GM18909 (cell line): Measurements from ENCODE around the gene ITPR3.
A peak's percentile ranks its signal among the peaks of the same experiment; 100 is the strongest.

ENCODE experiments used
- ATAC-seq: cut with Tn5 transposase; IDR thresholded peaks from one replicate; pipeline ENCODE4 v1.9.1; 2021; ENCODE audit warnings: mild to moderate bottlenecking; ENCODE audit not compliant: unreplicated experiment, poor library complexity

Gene ITPR3

DNA sequence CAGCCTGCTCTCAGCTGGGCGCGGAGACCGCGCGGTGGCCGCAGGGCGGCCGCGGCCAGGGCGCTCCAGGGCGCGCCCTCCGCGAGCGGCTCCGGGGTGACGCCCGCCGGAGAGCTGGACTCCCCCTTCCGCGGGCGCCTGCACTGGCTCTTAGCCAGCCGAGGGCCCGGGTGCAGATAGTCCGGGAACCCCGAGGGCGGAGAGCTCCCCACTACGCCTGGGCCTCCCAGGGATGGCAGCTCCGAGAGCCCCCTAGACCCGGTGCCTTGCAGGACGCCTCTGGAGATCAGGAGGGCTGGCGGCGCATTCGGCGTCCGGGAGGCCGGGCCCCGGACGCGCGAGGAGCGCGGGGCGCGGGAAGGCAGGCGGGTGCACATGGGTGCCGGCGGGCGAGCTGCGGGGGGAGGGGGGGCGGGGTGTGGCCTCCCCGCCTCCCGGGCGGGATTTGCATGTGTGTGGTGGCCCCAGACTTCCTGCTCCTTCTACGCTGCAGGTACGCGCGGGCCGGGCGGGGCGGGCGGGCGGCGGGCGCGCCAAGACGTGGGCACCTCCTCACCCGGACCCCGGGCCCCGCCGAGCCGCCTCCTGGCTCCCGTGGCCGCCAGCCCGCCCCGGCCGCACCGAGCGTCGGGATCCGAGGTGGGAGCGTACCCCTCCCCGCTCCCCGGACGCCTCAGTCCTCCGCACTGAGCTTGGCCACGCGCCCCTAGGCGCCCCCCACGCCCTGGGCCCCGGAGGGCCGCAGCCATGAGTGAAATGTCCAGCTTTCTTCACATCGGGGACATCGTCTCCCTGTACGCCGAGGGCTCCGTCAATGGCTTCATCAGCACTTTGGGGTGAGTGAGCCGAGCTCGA, at the start of gene ITPR3:
Gene ITPR3, plus strand, starts transcription at position 467 of the 855 bp plus-strand sequence. Its CDS starts 281 bp downstream, at position 748.
- peak; percentile 78 for ATAC-seq

DNA sequence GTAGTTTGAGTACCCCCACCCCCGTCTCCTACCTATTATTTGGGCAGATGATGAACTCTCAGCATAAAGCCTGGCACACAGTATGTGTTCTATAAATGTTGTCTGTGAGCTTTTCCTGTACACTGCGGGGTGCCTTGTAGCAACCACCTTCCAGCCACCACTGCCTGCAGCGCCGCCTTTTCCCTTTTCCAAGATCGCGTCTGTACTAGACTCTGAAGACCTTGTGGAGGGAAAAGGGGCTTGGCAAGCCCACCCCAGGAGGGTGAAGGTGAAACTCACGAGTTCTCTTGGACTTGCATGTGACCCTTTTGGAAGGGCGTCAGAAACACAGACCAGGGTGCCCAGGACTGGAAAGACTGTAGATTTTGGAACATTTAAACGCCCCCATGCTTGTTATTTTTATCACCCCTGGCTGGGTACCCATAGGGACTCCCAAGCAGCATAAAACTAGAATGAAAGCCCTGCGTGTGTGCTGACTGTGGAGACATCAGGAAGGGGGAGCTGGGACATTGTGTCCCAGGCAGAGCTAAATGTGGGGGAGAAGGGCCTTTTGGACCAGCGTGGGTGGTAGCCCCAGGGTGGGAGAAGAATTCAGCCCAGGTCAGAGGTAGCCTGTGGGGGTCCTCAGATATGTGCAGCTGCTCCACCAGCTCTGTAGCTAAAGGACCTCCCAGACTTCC, 49.3 kb upstream of the ITPR3 start:
- no peak for ATAC-seq

DNA sequence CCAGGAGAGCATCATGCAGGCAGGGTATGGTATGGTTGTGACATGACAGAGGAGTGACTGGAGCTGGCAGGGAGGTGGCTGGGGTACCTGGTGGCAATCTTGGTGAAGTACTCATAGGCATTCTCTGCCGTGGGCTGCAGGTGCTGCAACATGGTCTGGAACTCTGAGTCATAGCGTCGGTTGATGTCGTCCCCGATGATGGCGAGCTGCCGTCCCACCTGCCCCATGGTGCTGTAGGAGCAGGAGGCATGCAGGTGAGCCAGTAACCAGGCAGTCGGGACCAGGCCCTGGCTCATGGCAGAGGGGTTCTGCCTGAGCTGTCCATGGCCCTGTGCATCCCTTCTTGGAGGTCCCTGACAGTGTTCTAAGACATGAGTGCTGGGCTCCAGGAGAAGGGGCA, 45.9 kb upstream of the ITPR3 start:
- ATAC-seq: no peak

DNA sequence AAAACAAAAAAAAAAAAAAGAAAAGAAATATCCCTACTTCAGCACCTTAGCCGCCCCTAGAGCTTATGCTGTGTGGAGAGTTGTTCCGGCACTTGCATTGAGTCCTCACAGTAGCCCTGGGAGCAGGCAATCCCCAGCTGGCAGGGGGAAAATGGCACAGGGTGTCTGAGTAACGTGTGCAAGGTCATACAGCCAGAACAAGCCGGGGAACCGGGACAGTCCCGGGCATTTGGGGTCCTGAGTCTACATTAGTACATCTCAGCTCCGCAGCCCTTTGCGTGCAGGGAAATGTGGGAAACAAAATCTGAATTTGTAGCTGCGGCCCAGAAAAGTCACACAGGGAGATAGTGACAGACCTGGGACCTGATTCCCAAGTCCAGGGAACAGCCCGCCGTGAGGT, 44.5 kb upstream of the ITPR3 start:
- no peak for ATAC-seq

DNA sequence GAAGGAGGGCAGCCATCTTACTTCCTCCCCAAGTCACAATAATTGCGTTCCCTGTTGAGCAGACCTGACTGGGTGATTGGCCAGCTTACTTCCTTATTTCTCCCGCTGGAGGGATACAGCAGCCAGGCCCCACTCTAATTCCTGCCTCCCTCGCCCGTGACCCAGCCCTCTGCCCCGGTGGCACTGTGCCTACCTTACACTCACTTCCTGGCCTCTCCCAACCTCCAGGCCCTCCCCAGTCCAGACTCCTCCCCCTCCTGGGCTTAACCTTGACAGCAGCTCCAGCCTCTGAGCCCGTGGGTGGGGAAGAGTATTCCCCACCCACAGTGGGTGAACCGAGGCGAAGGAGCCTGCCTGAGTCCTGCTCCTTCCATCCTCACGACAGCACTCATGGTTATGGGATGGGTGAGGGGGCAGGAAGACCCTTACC, 44.0 kb upstream of the ITPR3 start:
- ATAC-seq: no peak

DNA sequence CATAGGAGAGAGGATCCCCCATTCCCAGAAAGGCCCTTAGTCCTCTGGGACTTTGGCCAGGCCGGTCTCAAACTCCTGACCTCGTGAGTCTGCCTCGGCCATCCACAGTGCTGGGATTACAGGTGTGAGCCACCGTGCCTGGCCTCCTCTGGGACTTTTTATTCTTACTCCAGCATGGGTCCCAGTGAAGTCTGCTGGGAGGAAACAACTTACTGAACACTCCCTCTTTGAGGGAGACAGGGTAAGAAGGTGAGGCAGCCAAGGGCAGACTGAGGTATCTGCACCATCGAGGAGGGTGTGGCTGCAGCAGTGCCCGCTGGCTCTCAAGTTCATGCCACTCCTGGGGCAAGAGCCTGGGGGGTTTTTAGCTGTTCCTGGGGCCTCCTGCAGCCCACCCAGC, 43.4 kb upstream of the ITPR3 start:
- no peak for ATAC-seq

DNA sequence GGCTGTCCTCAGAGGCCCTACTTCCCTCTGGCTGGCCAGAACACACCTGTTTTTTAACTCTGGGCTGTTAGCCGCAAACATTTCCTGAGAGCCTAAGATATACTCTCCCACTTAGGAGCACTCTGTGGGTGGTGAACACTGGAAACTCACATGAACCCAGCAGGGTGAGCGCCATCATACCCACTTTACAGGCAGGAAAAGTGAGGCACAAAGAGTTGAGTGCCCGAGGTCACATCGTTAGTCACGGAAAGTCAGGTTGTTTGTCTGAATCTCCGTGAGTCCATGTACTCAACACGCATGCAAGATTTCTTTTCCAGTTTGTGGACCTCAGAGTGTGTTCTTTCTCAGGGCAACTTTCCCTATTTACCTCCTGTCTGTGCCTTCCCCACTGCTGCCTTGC, 43.0 kb upstream of the ITPR3 start:
- ATAC-seq: no peak

DNA sequence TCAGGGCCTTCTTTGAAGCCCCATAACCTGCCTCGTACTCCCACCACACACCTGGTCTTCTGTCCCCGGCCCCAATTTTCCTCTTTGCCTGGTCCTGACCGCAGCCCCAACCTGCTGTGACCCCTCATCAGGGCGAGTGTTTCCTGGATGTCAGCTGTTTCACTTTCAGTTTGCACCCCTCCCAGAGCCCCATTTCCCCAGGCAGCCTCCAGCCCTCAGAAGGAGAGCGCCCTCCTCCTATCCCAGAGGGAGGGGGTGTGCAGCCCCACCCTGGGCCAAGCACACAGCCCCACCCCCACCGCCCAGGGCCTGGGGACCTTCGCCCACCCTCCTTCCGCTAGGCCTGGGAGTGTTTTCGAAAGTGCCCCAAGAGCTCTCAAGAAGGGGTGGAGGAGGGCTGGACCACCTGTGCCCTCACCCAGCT, 42.5 kb upstream of the ITPR3 start:
- no peak for ATAC-seq

DNA sequence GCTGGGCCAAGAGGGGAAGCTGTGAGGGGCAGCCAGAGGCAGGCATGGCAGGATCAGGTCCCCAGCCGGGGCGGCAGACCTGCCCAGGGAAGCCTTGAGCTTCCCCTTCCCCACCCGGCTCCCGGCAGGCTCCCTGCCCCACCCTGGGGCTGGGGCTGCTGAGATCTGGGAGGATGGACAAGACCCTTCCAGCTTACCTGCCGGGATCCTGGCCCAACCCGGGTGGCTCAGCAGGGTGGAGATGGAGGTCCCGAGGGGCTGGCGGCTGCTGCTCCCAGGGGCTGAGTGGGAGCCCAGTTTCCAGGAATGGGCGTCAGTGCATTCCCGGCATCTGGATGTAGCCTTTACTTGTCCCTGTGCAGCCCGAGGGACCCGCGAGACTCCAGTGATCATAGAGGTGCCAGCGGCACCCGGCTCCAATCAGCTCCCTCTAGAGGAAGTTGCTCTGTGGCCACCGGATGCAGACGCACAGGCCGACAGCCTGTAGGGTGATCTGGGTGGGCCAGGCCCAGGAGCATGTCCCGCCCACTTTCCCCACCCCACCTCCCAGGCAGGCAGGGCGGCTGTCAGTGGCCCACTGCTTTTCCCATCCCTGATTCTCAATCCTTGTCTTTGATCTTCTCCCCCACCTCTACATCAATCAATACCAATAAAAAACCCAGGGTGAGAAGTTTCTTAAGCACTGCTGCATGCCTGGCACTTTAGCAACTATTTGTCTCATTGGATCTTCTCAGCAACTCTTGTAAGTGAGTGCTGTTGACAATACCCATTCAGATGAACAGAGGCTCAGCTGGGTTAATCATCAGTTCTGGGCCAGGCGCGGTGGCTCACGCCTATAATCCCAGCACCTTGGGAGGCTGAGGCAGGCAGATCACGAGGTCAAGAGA, 41.1 kb upstream of the ITPR3 start, which contains the start of gene BAK1:
Gene BAK1, minus strand, starts transcription at position 449 of the 887 bp plus-strand sequence. CDS start 2,672 bp downstream, outside the sequence.
- peak; percentile 86 for ATAC-seq

DNA sequence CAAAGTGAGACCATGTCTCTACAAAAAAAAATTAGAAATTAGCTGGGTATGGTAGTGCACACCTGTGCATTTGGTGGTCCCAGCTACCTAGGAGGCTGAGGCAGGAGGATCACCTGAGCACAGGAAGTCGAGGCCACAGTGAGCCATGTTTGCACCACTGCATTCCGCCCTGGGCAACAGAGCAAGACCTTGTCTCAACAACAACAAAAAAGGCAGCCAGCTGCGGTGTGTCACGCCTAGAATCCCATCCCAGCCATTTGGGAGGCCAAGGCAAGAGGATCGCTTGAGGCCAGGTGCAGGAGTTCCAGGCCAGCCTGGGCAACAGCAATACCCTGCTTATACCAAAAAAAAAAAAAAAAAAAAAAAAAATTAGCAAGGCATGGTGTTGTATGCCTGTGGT, 39.9 kb upstream of the ITPR3 start:
- no peak for ATAC-seq

DNA sequence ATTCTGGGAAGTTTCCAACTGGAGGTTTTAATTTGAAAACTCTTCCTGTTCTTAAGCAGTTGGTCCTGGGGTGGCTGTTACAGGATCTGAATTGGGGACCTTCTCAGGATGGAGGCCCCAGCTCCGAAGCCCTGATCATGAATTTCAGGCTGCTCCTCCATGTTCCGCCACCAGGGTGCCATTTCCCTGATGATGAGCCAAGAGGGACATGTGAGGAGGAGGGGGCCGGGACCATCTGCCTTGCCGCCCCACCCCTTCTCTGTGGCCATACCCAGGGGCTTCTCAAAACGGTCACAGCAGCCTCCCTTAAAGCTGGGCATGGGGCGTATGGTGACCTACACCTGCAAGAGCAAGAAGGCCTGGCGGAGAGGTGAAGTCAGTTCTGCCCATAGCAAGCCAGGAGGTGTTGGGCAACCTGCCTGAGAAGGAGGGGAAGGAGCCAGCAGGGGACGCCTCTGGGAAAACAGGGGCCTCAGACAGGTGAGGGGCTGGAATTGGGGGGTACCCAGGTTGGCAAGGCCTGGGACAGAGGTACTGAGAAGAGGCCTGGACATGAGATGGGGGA, 37.4 kb upstream of the ITPR3 start:
- no peak for ATAC-seq

DNA sequence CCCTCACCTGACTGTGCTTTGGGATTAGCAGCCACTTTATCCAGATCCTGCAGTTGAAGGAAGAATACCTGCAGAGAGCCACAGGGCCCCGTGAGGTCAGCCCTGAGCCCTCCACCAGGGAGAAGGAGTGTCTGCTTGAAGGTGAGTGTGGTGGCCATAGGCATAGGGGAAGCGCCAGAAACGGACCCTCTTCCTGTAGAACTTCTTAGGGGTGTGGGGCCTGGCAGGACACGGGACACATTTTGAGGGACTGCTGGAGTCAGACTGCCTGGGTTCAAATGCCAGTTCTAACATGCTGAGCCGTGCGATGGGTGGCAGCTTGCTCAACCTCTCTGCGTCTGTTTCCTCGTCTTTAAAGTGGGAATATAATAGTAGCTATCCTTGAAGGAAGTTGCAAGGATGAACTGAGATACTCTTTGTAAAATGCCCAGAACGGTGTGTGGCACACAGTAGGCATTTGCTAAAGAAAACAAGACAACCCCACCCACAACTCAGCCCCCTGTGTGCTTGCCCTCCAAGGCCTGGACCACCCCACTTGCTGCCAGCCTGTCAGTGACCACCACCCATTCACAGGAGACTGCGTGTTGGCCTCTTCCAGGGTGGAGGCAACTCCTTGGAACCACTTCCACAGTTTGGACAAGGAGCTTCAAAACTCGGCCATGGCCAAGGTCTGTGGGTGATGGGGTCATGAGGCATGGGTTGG, 36.3 kb upstream of the ITPR3 start:
- no peak for ATAC-seq

DNA sequence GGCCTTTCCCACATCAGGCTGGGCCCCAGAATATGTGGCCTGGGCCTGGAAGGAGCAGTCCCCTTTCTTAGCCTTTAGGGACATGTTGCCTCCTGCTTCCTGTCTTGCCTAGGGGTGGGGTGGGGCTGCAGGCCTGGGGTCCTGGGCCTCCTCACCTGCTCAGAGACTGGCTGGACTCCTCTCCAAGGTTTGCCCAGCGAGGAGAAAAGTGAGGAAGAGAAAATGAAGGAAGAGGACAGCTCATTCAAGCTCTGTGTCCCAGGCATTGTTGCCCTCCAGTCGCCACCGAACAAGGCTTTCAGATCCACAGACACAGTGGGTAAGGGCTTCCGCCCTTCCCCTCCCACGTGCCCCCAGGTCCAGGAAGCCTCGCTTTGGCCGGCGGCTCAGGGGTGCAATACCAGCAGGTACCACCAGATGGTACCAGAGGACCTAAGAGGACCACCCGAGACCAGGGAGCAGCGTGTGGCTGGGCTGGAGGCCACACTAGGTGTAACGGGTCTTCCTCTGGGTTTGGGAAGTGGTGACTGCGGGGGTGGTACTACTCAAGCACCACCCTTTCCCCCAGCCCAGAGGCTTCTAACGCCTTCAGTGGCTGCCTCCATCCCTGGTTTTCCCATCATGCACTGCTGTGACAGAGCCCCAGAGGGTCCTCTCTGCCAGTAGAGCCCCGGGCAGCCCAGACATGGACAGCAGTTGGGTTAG, 35.6 kb upstream of the ITPR3 start:
- peak; percentile 72 for ATAC-seq

DNA sequence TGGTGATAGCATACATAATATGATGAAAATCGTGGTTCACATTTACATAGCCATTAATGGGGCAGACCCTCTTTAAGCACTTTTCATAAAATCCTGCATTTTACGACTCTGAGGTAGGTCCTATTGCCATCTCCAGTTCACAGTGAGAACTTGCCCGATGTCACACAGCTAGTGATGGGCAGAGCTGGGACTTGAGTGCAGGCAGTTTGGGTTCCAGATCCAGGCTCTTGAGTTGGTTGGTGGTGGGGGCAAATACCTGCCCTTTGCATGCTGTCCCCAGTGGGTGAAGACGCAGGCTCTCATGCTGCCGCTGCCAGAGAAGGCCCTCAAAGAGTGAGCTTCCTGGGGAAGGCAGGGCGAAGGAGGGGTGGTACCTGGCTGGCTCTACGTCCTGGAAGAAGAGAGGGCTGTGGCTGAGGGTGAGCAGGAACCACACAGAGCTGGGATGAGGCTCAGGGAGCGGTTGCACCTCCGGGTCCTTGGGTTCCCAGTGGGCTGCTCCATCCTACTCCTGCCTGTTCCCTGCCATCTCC, 34.9 kb upstream of the ITPR3 start:
- no peak for ATAC-seq

DNA sequence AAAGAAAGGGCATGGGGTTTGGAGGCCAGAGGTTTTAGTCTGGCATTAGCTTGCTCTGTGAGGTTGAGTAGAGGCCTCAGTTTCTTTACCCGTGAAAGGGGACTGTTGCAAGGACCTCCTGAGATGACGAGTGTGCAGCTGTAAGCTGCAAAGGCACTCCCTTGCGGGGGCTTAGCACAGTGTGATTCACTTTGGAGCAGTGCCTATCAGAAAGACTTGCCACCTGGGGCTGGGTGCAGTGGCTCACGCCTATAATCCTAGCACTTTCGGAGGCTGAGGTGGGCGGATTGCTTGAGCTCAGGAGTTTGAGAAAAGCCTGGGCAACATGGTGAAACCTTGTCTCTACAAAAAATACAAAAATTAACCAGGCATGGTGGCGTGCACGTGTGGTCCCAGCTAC, 33.6 kb upstream of the ITPR3 start:
- no peak for ATAC-seq

DNA sequence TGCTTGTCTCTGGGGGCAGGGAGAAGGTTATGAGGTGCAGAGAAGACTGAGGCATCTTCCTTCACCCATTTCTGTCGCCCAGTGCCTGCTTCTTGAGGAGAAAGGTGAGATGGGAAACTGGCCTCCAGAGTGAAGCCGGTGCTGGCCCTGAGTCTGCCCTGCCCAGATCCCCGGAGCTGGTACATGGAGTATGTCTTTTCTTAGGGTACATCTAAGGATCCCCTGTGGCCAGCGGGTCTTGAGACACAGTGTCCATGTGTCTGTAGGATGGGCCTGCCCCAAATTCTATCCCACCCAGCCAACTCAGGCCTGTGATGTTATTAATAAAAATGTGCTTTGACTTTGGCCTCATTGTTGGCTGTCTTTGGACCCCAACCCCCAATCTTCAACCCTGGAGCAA, 32.2 kb upstream of the ITPR3 start:
- no peak for ATAC-seq

DNA sequence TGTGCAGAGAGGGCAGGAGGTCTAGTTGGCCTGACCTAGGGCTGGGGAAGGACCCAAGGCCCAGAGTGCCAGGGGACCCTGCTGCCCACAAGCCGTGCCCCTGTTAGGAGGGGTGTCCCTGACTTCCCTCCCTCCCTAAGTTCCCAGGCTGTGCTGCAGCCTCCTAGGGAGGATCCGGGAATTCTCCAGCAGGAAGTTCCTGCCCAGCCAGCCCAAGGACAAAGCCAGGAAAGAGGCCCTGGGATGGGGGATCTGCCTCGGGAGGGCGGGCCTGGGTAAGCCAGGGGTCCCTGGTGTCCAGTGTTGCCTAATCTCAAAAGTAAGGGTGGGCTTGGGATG, 31.8 kb upstream of the ITPR3 start:
- ATAC-seq: no peak

DNA sequence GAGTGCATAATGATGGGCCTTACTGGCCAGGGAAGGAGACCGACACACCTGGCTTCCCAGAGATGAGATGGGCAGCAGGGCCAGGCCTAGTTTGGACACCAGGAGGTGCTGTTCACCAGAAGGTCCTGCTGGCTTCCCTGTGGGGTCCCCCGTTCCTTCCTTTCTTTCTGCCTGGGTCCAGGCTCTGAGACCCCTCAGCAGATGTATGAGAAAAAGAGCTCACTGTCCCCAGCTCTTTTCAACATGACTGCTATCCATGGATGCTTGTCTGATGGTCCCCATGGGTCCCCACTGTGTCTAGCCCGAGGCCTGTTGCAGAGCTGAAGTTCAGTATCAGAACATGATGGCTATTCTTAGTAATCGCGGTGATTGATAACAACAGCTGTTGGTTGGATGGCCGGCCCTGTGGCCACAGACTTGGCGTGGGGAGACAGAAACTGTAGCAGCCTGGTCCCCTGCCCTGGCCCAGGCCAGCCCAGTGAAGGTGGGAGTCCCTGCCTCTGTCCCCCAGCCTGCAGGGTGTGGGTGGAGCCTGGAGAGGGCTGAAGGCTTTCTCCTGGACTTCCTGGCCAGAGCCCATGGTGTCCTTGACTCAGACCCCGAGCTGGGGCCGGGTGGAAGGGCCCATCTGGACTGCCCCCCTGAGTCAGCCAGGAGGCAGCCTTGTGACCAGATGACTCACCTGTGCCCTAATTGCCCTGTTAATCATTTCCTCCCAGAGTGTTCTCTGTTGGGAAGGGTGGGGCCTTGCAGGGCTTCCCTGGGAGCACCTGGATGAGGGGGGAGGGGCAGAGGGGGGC, 31.2 kb upstream of the ITPR3 start:
- no peak for ATAC-seq
